Measurements from ENCODE around the gene ABCC1. TPM values are rescaled to one million over a fixed set of nuclear protein-coding genes. Genes with fewer than 3 reads are reported as not detected.

ABCC1 gene
- total RNA-seq, 1 experiment from 2014 or later = 56.4 TPM

DNA sequence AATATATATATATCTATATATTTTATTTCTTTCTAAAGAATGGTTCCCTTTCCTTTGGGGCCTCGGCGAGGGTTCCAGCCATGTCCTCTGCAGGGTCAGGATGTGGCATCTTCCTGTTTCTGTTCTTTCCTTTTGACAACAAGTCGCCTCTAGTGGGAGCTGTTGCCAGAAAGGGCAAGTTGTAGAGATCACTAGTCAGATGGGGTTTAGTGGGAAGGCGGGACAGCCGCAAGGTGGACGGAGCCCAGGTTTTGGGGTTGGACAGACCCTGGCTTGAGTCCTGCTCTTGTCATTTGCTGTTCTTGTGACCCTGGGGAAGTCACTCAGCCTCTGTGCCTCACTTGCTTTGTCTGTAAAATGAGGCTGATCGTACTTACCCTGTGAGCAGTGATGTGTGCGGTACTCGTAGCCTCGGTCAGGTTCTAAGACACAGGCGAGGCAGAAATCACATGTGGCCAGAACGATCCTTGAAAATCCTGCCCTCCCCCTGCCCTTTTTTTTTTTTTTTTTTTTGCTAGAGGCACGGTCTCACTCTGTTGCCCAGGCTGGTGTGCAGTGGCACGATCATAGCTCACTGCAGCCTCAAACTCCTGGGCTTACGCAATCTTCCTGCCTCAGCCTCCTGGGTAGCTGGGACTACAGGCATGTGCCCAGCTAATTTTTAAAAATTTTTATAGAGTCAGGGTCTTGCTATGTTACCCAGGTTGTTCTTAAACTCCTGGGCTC, 193.8 kb downstream of the ABCC1 start:
- Histone ChIP-seq H4K91ac (ENCODE audit: insufficient read length, low read depth, low read length) (no peak overlapping the region), H3K79me1 (ENCODE audit: insufficient read depth, low read depth, low read length, poor library complexity, severe bottlenecking) (no peaks in the 10 kb centered on the region), H3K23ac (ENCODE audit: insufficient read length, low read depth, low read length) (no peak overlapping the region), H3K27ac (ENCODE audit: insufficient read length, low read depth, low read length) (no peak overlapping the region), H2BK12ac (ENCODE audit: insufficient read length, low read depth, low read length) (no peak overlapping the region), H3K4ac (ENCODE audit: low read depth, low read length) (no peak overlapping the region), H3K4me1 (ENCODE audit: insufficient read depth, low read length) (no peaks in the 10 kb centered on the region), H3K9ac (ENCODE audit: extremely low read depth, insufficient read length, low read length) (no peak overlapping the region), H3K27me3 (ENCODE audit: insufficient read depth, low read length) (no peaks in the 10 kb centered on the region), H3K4me2 (ENCODE audit: insufficient read depth, insufficient read length, low read length) (no peak overlapping the region), H3K14ac (ENCODE audit: insufficient read depth, low read length) (no peak overlapping the region), H3K23me2 (ENCODE audit: insufficient read length, low read depth, low read length, poor library complexity, severe bottlenecking) (no peaks in the 10 kb centered on the region), H3K9me3 (ENCODE audit: control insufficient read depth, low read depth, low read length) (no peaks in the 10 kb centered on the region), H2AFZ (ENCODE audit: low read length) (no peak overlapping the region), H2BK5ac (ENCODE audit: insufficient read length, low read length) (no peak overlapping the region), H3K56ac (ENCODE audit: insufficient read length, low read depth, low read length) (no peak overlapping the region), H3K79me2 (ENCODE audit: insufficient read depth, low read length) (no peaks in the 10 kb centered on the region), H3T11ph (ENCODE audit: low read length) (no peak overlapping the region), H4K8ac (replicated peaks; ENCODE audit: insufficient read length, low read depth, low read length) (no peak overlapping the region), H2BK120ac (ENCODE audit: low read depth, low read length, poor library complexity, severe bottlenecking) (no peak overlapping the region), H4K5ac (ENCODE audit: insufficient read length, low read depth, low read length) (no peak overlapping the region), H2BK20ac (ENCODE audit: low read depth, low read length, poor library complexity, severe bottlenecking) (no peak overlapping the region), H4K20me1 (ENCODE audit: control insufficient read depth, insufficient read depth, insufficient read length) (no peaks in the 10 kb centered on the region), H3K18ac (ENCODE audit: insufficient read length, low read depth, low read length) (no peak overlapping the region), H2AK5ac (ENCODE audit: insufficient read length, low read length) (no peak overlapping the region), H2BK15ac (ENCODE audit: low read depth, low read length) (no peak overlapping the region)
- Mint-ChIP-seq H3K9me3 (no peaks in the 10 kb centered on the region), H3K4me3 (no peak overlapping the region), H3K27ac (peak overlapping the region; percentile 59 to 70 (median 63); a peak in 2 of 7 replicates), H3K27me3 (ENCODE audit: low read depth) (peaks cover 1% of the 10 kb centered on the region; the same call in 1 of the 2 replicates), H3K4me1 (peaks cover 10 to 14% of the 10 kb centered on the region in 2 experiments), H3K36me3 (ENCODE audit: insufficient read depth in 1 of 3, low read depth in 3 of 3) (peaks cover 26 to 59% (median 55%) of the 10 kb centered on the region in 3 experiments; a peak in 6 of 7 replicates)
- TF ChIP-seq, protein P1, sequence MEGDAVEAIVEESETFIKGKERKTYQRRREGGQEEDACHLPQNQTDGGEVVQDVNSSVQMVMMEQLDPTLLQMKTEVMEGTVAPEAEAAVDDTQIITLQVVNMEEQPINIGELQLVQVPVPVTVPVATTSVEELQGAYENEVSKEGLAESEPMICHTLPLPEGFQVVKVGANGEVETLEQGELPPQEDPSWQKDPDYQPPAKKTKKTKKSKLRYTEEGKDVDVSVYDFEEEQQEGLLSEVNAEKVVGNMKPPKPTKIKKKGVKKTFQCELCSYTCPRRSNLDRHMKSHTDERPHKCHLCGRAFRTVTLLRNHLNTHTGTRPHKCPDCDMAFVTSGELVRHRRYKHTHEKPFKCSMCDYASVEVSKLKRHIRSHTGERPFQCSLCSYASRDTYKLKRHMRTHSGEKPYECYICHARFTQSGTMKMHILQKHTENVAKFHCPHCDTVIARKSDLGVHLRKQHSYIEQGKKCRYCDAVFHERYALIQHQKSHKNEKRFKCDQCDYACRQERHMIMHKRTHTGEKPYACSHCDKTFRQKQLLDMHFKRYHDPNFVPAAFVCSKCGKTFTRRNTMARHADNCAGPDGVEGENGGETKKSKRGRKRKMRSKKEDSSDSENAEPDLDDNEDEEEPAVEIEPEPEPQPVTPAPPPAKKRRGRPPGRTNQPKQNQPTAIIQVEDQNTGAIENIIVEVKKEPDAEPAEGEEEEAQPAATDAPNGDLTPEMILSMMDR (conservative IDR thresholded peaks at IDR 0.05) = peak; percentile 71
- no CpG with 5 or more reads among the region's 15 CpGs for WGBS (ENCODE audit: extremely low coverage, insufficient read length, low lambda C conversion rate)
- peak; percentile 64 for DNase-seq
